Measurements from ENCODE around the gene ZNF839.

DNA sequence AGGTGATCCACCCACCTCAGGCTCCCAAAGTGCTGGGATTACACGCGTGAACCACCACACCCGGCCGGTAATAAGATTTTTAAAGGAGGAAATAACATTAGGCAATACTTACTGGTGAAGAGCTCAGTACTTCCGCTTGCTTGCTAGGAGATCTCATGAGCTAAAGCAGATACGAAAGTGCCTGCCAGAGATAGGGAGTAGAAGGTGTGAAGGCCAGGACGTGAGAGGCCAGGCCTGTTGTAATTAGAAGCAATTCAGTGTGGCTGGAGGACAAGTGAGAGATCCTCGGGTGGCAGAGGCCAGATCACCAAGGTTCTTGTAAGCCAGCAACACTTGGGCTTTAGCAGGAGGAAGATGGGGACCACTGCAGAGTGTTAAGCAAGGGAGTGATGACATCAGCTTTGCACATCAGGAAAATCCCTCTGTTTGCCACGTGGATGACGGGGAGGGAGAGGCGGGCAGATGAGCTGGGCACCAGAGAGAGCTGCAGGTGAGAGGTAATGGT, 50.8 kb downstream of the ZNF839 start:
- TF ChIP-seq POLR2A (IDR thresholded peaks at IDR 0.05) (no peak), EP300 (IDR thresholded peaks at IDR 0.05) (no peak)
- TF ChIP-seq, protein P1, sequence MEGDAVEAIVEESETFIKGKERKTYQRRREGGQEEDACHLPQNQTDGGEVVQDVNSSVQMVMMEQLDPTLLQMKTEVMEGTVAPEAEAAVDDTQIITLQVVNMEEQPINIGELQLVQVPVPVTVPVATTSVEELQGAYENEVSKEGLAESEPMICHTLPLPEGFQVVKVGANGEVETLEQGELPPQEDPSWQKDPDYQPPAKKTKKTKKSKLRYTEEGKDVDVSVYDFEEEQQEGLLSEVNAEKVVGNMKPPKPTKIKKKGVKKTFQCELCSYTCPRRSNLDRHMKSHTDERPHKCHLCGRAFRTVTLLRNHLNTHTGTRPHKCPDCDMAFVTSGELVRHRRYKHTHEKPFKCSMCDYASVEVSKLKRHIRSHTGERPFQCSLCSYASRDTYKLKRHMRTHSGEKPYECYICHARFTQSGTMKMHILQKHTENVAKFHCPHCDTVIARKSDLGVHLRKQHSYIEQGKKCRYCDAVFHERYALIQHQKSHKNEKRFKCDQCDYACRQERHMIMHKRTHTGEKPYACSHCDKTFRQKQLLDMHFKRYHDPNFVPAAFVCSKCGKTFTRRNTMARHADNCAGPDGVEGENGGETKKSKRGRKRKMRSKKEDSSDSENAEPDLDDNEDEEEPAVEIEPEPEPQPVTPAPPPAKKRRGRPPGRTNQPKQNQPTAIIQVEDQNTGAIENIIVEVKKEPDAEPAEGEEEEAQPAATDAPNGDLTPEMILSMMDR (IDR thresholded peaks at IDR 0.05), result no peak
